RWPE1 (cell line): ENCODE results near the gene RPS18.

Experiments
- CTCF ChIA-PET: fragments of 350-600 bp; sonication (Branson Sonifier 250); formaldehyde crosslinking; extraction: SDS; loops from one replicate; lab custom pipeline; 2021; lab: Yijun Ruan, JAX
- POLR2A ChIA-PET: fragments of 400-600 bp; formaldehyde crosslinking; extraction: SDS; loops from one replicate; lab custom pipeline; 2020; ENCODE audit warnings: antibody characterized with exemption; ENCODE audit not compliant: low non-redundant PET; lab: Yijun Ruan, JAX
- DNase-seq: peaks from one replicate; pipeline ENCODE4 v3.0.0; 2012; ENCODE audit warnings: low spot score
- H3K27ac ChIP-seq: fragments of 450-650 bp; 2 replicates; pipeline ENCODE4 v1.5.1; 2017
- CTCF ChIP-seq: fragments of 450-650 bp; conservative IDR thresholded peaks from 2 replicates; pipeline ENCODE4 v1.5.1; 2017; ENCODE audit warnings: low read depth, mild to moderate bottlenecking

The RPS18 gene

GRCh38 chr6:33313709-33314514 lies 42.0 kb downstream of the RPS18 start, which contains the start of gene TAPBP:
Gene TAPBP, minus strand, starts transcription at chr6:33314078. Its CDS starts 37 bp downstream, at chr6:33314041.
- POLR2A ChIA-PET, result no interaction called here
- peak; percentile 61 for DNase-seq
- H3K27ac ChIP-seq, result peak within 1 kb of the TSS; percentile 95
- CTCF ChIA-PET, result interaction anchor here (0.6 to 2.8 kb wide), 2 partner anchors 14 to 551 kb away, joined by 3 to 15 read pairs; partner anchors contain the start of gene RGL2
- no peak for TF ChIP-seq CTCF

GRCh38 chr6:33314515-33314942 lies 42.7 kb downstream of the RPS18 start:
- H3K27ac ChIP-seq, result peak overlapping the region; percentile 95

GRCh38 chr6:33314943-33315792 lies 43.3 kb downstream of the RPS18 start:
- ChIA-PET POLR2A (no interaction called here), CTCF (interaction anchor here (0.6 to 0.9 kb wide), 3 partner anchors 11 to 456 kb away, joined by 3 read pairs; no protein-coding TSS in a partner anchor)
- H3K27ac ChIP-seq, result peak overlapping the region; percentile 95
- no peak for DNase-seq
- no peak for TF ChIP-seq CTCF

More at GRCh38 chr6:33314515-33314942, 42.7 kb downstream of the RPS18 start:
- no peak for TF ChIP-seq CTCF
- peak; percentile 57 for DNase-seq
- ChIA-PET POLR2A (no interaction called here), CTCF (interaction anchor here (0.6 to 0.7 kb wide), 2 partner anchors 112 to 457 kb away, joined by 3 read pairs; no protein-coding TSS in a partner anchor)

GRCh38 chr6:33315793-33316602 lies 44.1 kb downstream of the RPS18 start:
- H3K27ac ChIP-seq, result peak overlapping the region; percentile 95
- TF ChIP-seq CTCF, result no peak
- POLR2A ChIA-PET, result no interaction called here
- CTCF ChIA-PET, result interaction anchor here (0.7 to 1.5 kb wide), 3 partner anchors 12 to 523 kb away, joined by 3 to 5 read pairs (median 3); no protein-coding TSS in a partner anchor
- DNase-seq, result no peak

- no peak for DNase-seq
- POLR2A ChIA-PET, result no interaction called here
- TF ChIP-seq CTCF, result no peak
- peak overlapping the region; percentile 95 for H3K27ac ChIP-seq
- CTCF ChIA-PET, result interaction anchor here (0.5 to 1.5 kb wide), 4 partner anchors 12 to 522 kb away, joined by 3 to 5 read pairs (median 3); no protein-coding TSS in a partner anchor
These were observed 44.9 kb downstream of the RPS18 start for GRCh38 chr6:33316603-33317418.
